ENCODE results near the gene HRK.

DNA sequence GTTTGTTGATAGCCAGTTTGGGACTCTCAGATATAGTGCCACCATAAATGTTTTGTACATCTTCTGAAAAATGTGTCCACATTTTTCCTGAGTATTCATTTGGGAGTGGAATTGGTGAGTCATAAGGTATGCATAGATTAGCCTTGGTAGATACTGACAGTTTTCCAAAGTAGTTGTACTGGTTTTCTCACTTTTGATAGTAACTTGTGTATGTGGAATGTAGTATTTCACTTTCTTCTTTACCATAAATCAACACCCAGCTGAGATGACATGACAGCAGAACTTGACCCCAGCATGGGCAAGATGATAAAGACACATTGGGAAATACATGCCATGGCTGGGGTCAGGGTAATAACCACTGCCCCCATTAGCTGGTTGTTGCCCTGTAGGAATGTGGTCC, 34.9 kb upstream of the HRK start:
- TF ChIP-seq, protein P1, sequence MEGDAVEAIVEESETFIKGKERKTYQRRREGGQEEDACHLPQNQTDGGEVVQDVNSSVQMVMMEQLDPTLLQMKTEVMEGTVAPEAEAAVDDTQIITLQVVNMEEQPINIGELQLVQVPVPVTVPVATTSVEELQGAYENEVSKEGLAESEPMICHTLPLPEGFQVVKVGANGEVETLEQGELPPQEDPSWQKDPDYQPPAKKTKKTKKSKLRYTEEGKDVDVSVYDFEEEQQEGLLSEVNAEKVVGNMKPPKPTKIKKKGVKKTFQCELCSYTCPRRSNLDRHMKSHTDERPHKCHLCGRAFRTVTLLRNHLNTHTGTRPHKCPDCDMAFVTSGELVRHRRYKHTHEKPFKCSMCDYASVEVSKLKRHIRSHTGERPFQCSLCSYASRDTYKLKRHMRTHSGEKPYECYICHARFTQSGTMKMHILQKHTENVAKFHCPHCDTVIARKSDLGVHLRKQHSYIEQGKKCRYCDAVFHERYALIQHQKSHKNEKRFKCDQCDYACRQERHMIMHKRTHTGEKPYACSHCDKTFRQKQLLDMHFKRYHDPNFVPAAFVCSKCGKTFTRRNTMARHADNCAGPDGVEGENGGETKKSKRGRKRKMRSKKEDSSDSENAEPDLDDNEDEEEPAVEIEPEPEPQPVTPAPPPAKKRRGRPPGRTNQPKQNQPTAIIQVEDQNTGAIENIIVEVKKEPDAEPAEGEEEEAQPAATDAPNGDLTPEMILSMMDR (IDR thresholded peaks at IDR 0.05) = no peak
- no peak for TF ChIP-seq ZFX (IDR thresholded peaks at IDR 0.05; ENCODE audit: borderline replicate concordance)

Measured in 22Rv1 (cell line).